Ishikawa (cell line): ENCODE results near the gene EDIL3.

Experiments
- MAX ChIP-seq: IDR thresholded peaks from 2 replicates; pipeline ENCODE4 v1.6.1; 2012
- YY1 ChIP-seq: IDR thresholded peaks from 2 replicates; pipeline ENCODE4 v1.6.1; 2012; ENCODE audit warnings: low read depth
- TF ChIP-seq, protein P1 (sequence below): IDR thresholded peaks from 2 replicates; pipeline ENCODE4 v1.6.1; 2012; ENCODE audit warnings: low read depth, mild to moderate bottlenecking

GRCh38 chr5:84163671-84164070, 221.0 kb downstream of the EDIL3 start:
- TF ChIP-seq, protein P1, sequence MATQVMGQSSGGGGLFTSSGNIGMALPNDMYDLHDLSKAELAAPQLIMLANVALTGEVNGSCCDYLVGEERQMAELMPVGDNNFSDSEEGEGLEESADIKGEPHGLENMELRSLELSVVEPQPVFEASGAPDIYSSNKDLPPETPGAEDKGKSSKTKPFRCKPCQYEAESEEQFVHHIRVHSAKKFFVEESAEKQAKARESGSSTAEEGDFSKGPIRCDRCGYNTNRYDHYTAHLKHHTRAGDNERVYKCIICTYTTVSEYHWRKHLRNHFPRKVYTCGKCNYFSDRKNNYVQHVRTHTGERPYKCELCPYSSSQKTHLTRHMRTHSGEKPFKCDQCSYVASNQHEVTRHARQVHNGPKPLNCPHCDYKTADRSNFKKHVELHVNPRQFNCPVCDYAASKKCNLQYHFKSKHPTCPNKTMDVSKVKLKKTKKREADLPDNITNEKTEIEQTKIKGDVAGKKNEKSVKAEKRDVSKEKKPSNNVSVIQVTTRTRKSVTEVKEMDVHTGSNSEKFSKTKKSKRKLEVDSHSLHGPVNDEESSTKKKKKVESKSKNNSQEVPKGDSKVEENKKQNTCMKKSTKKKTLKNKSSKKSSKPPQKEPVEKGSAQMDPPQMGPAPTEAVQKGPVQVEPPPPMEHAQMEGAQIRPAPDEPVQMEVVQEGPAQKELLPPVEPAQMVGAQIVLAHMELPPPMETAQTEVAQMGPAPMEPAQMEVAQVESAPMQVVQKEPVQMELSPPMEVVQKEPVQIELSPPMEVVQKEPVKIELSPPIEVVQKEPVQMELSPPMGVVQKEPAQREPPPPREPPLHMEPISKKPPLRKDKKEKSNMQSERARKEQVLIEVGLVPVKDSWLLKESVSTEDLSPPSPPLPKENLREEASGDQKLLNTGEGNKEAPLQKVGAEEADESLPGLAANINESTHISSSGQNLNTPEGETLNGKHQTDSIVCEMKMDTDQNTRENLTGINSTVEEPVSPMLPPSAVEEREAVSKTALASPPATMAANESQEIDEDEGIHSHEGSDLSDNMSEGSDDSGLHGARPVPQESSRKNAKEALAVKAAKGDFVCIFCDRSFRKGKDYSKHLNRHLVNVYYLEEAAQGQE: no peak
- TF ChIP-seq MAX (no peak), YY1 (no peak)
